Endothelial cell of umbilical vein (primary cell): Measurements from ENCODE around the gene ATP6V0E2.

Experiments used
- EZH2 ChIP-seq: IDR thresholded peaks from 2 replicates; pipeline ENCODE4 v1.6.1; 2012; ENCODE audit warnings: borderline replicate concordance, low read depth, mild to moderate bottlenecking, moderate library complexity, low read length, inconsistent platforms; ENCODE audit not compliant: severe bottlenecking
- POLR2A ChIP-seq: IDR thresholded peaks from 2 replicates; pipeline ENCODE4 v1.6.1; 2012; ENCODE audit warnings: low read depth, mild to moderate bottlenecking, control low read depth, low read length
- TF ChIP-seq, protein P1 (sequence below), 2 donors: IDR thresholded peaks; 1 replicate in 1 of 2; 2 replicates in 1 of 2; pipeline ENCODE4 v1.5.1; 2011; ENCODE audit warnings: low read length in 2 of 2, mild to moderate bottlenecking in 2 of 2, moderate library complexity in 2 of 2, control low read depth in 1 of 2, inconsistent platforms in 1 of 2, low read depth in 1 of 2; ENCODE audit not compliant: insufficient read depth in 1 of 2; ENCODE audit errors: extremely low read depth in 1 of 2
- TF ChIP-seq, protein P2 (sequence below): IDR thresholded peaks from 2 replicates; pipeline ENCODE4 v1.6.1; 2011; ENCODE audit not compliant: insufficient read depth, insufficient read length

DNA sequence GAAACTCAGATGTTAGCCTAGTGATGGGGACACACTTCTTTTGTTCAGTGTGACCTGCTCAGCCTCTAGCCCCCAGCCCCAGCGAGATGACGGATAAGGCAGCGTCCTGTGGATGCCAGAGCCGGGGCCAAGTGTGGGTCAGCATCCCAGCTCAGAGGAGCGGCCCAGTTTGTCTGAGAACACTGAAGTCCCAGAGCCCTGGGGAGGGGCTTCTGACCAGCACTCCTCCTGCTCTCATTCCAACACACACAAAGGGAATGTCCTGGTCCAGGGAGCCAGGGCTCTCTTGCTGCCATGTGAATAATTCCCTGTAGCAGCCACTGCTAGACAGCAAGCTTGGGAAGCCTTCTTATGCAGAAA lies 4.5 kb upstream of the ATP6V0E2 start:
- TF ChIP-seq, protein P1, sequence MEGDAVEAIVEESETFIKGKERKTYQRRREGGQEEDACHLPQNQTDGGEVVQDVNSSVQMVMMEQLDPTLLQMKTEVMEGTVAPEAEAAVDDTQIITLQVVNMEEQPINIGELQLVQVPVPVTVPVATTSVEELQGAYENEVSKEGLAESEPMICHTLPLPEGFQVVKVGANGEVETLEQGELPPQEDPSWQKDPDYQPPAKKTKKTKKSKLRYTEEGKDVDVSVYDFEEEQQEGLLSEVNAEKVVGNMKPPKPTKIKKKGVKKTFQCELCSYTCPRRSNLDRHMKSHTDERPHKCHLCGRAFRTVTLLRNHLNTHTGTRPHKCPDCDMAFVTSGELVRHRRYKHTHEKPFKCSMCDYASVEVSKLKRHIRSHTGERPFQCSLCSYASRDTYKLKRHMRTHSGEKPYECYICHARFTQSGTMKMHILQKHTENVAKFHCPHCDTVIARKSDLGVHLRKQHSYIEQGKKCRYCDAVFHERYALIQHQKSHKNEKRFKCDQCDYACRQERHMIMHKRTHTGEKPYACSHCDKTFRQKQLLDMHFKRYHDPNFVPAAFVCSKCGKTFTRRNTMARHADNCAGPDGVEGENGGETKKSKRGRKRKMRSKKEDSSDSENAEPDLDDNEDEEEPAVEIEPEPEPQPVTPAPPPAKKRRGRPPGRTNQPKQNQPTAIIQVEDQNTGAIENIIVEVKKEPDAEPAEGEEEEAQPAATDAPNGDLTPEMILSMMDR (IDR thresholded peaks at IDR 0.05; ENCODE audit: extremely low read depth in 1 of 2, insufficient read depth in 1 of 2, low read depth in 1 of 2, low read length in 2 of 2), result no peak
- TF ChIP-seq POLR2A (no peak), EZH2 (no peak)
- TF ChIP-seq, protein P2, sequence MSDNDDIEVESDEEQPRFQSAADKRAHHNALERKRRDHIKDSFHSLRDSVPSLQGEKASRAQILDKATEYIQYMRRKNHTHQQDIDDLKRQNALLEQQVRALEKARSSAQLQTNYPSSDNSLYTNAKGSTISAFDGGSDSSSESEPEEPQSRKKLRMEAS, result no peak
